ENCODE results near the gene ZKSCAN5. TPM values are rescaled to one million over a fixed set of nuclear protein-coding genes. Genes with fewer than 3 reads are reported as not detected.

Gene ZKSCAN5
- total RNA-seq, 4 donors from 2014 or later = 4.5 to 8.7 (median 5.9) TPM

- peaks cover 0 to 6% (median 0%) of the 10 kb centered on the region in 4 donors for H3K36me3 ChIP-seq
These were observed 39.1 kb upstream of the ZKSCAN5 start for GRCh38 chr7:99465421-99465768.

DNA sequence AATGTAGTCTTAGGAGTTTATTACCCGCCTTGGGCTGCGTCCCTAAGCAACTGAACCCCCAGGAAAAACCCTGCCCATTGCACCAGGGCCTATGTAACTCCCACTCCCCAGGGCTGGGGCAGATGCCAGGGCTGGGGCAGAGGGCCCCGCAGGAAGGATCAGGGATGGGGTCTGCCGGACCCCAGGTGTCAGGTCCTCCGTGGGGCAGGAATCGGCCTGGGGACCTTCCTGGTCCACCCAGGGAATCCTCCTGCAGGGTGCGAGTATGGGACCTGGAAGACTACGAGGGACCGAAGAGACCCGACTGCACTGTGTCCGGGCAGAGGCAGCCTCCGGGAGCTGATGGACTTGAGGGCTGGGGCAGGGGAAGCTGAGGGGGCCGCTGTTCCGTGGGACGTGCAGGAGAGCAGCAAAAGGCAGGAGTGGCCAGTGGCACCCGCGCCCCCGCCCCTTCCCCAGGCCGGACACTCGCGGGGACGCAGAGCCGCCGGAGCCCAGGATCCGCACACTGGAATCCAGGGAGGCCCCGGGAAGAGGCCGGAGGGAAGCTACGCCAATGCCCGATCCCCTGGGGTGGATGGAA lies 36.0 kb upstream of the ZKSCAN5 start:
- no peaks in the 10 kb centered on the region for H3K27me3 ChIP-seq
- peaks cover 0 to 6% (median 0%) of the 10 kb centered on the region in 4 donors for H3K36me3 ChIP-seq
- DNase-seq = no peak
- H3K4me1 ChIP-seq = peaks cover 9 to 34% (median 28%) of the 10 kb centered on the region in 4 donors
- TF ChIP-seq POLR2A (IDR thresholded peaks at IDR 0.05) (no peak), POLR2AphosphoS5 (IDR thresholded peaks at IDR 0.05) (no peak), CTCF (IDR thresholded peaks at IDR 0.05) (no peak), EP300 (IDR thresholded peaks at IDR 0.05; ENCODE audit: low read depth) (no peak)
- in situ Hi-C loops (cut with MboI; ENCODE audit: low pct_ligation_motif_present in 1 of 4, low pct_unique_long_range_greater_than_20kb in 1 of 4, low sequenced_read_pairs in 3 of 4) = no loop called here
- no peak overlapping the region for H3K27ac ChIP-seq
- intact Hi-C loops (cut with DNase I; ENCODE audit: low total_unique reads) = no loop called here
- H3K4me3 ChIP-seq = no peak overlapping the region
- no peaks in the 10 kb centered on the region for H3K9me3 ChIP-seq
- 90% methylated on average over 29 of the region's 29 CpGs; no CpG with 5 or more reads in 1 of the 2 donors for WGBS, 2 donors (ENCODE audit: low coverage in 1 of 2)

More at GRCh38 chr7:99465421-99465768, 39.1 kb upstream of the ZKSCAN5 start:
- no peaks in the 10 kb centered on the region for H3K27me3 ChIP-seq
- intact Hi-C loops (cut with DNase I; ENCODE audit: low total_unique reads) (no loop called here), in situ Hi-C loops (cut with MboI; ENCODE audit: low pct_ligation_motif_present in 1 of 4, low pct_unique_long_range_greater_than_20kb in 1 of 4, low sequenced_read_pairs in 3 of 4) (no loop called here)
- peak overlapping the region; percentile 89 to 93 (median 92) for H3K27ac ChIP-seq
- peak overlapping the region; percentile 77 to 91 (median 80) for H3K4me3 ChIP-seq
- no peaks in the 10 kb centered on the region for H3K9me3 ChIP-seq
- no peak for TF ChIP-seq CTCF (IDR thresholded peaks at IDR 0.05)
- no peak for TF ChIP-seq POLR2A (IDR thresholded peaks at IDR 0.05)
- TF ChIP-seq EP300 (IDR thresholded peaks at IDR 0.05; ENCODE audit: low read depth) = no peak
- TF ChIP-seq POLR2AphosphoS5 (IDR thresholded peaks at IDR 0.05) = no peak
- H3K4me1 ChIP-seq = peaks cover 9 to 32% (median 24%) of the 10 kb centered on the region in 4 donors
- WGBS, 2 donors (ENCODE audit: low coverage in 1 of 2) = 6% methylated on average over 9 of the region's 9 CpGs; no CpG with 5 or more reads in 1 of the 2 donors
- no peak for DNase-seq

- no peak for TF ChIP-seq CTCF (IDR thresholded peaks at IDR 0.05)
- TF ChIP-seq POLR2A (IDR thresholded peaks at IDR 0.05) = no peak
- no peak for TF ChIP-seq EP300 (IDR thresholded peaks at IDR 0.05; ENCODE audit: low read depth)
- TF ChIP-seq POLR2AphosphoS5 (IDR thresholded peaks at IDR 0.05) = no peak
- H3K36me3 ChIP-seq = no peaks in the 10 kb centered on the region
- H3K27me3 ChIP-seq = no peaks in the 10 kb centered on the region
- 61 to 78% methylated on average over 11 to 23 of the region's 23 CpGs for WGBS, 2 donors (ENCODE audit: low coverage in 1 of 2)
- DNase-seq = no peak
- in situ Hi-C loops (cut with MboI; ENCODE audit: low pct_ligation_motif_present in 1 of 4, low pct_unique_long_range_greater_than_20kb in 1 of 4, low sequenced_read_pairs in 3 of 4) (no loop called here), intact Hi-C loops (cut with DNase I; ENCODE audit: low total_unique reads) (no loop called here)
- H3K4me1 ChIP-seq = peaks cover 12 to 30% (median 28%) of the 10 kb centered on the region in 4 donors
- no peak overlapping the region for H3K4me3 ChIP-seq
- no peaks in the 10 kb centered on the region for H3K9me3 ChIP-seq
- H3K27ac ChIP-seq = peak overlapping the region in 2 of 4 donors; percentile 90 to 92
These were observed 34.9 kb upstream of the ZKSCAN5 start for GRCh38 chr7:99469381-99470065.

- Histone ChIP-seq H3K36me3 (no peaks in the 10 kb centered on the region), H3K27me3 (no peaks in the 10 kb centered on the region), H3K27ac (peak within 1 kb of the TSS; percentile 90 to 96 (median 93)), H3K4me3 (peak within 1 kb of the TSS; percentile 71 to 91 (median 82)), H3K9me3 (no peaks in the 10 kb centered on the region), H3K4me1 (peaks cover 6 to 18% (median 14%) of the 10 kb centered on the region in 4 donors)
- TF ChIP-seq EP300 (IDR thresholded peaks at IDR 0.05; ENCODE audit: low read depth) (no peak), POLR2A (IDR thresholded peaks at IDR 0.05) (peak; percentile 78), POLR2AphosphoS5 (IDR thresholded peaks at IDR 0.05) (peak; percentile 56 to 73 (median 67))
- DNase-seq = peak; percentile 98
- intact Hi-C loops (cut with DNase I; ENCODE audit: low total_unique reads) = no loop called here
- in situ Hi-C loops (cut with MboI; ENCODE audit: low pct_ligation_motif_present in 1 of 4, low pct_unique_long_range_greater_than_20kb in 1 of 4, low sequenced_read_pairs in 3 of 4) = no loop called here
- WGBS, 2 donors (ENCODE audit: low coverage in 1 of 2) = 0% methylated on average over 1 to 55 of the region's 56 CpGs
These were observed 31.7 kb upstream of the ZKSCAN5 start, which contains the start of gene ZNF789 for GRCh38 chr7:99472561-99473314. Gene ZNF789, plus strand, starts transcription at chr7:99472890. Its CDS starts 3,567 bp downstream, at chr7:99476457.

Data from transverse colon (tissue), 4 donors.